ENCODE results near the gene INF2.
A peak's percentile ranks its signal among the peaks of the same experiment; 100 is the strongest.

The INF2 gene

GRCh38 chr14:104694991-104695659 lies 5.7 kb downstream of the INF2 start:
- peak overlapping the region; percentile 65 for H3K27ac Mint-ChIP-seq
- intact Hi-C loops (cut with micrococcal nuclease), result no loop called here

GRCh38 chr14:104695660-104696000 lies 6.2 kb downstream of the INF2 start:
- H3K4me1 Mint-ChIP-seq (ENCODE audit: low read depth), result peaks cover 89% of the 10 kb centered on the region
- H3K36me3 Mint-ChIP-seq (ENCODE audit: low read depth), result peaks cover 95% of the 10 kb centered on the region
- no peaks in the 10 kb centered on the region for H3K9me3 Mint-ChIP-seq
- no peaks in the 10 kb centered on the region for H3K27me3 Mint-ChIP-seq
- intact Hi-C loops (cut with micrococcal nuclease), result no loop called here
- H3K4me3 Mint-ChIP-seq, result peak overlapping the region; percentile 17
- peak overlapping the region; percentile 65 for H3K27ac Mint-ChIP-seq

More at GRCh38 chr14:104694991-104695659, 5.7 kb downstream of the INF2 start:
- Mint-ChIP-seq H3K4me3 (peak overlapping the region; percentile 40), H3K4me1 (ENCODE audit: low read depth) (peaks cover 87% of the 10 kb centered on the region), H3K9me3 (no peaks in the 10 kb centered on the region), H3K36me3 (ENCODE audit: low read depth) (peaks cover 95% of the 10 kb centered on the region), H3K27me3 (no peaks in the 10 kb centered on the region)

GRCh38 chr14:104696671-104697316 lies 7.4 kb downstream of the INF2 start:
- Mint-ChIP-seq H3K27me3 (no peaks in the 10 kb centered on the region), H3K9me3 (no peaks in the 10 kb centered on the region), H3K36me3 (ENCODE audit: low read depth) (peaks cover 95% of the 10 kb centered on the region), H3K27ac (peak overlapping the region; percentile 65), H3K4me3 (no peak overlapping the region), H3K4me1 (ENCODE audit: low read depth) (peaks cover 81% of the 10 kb centered on the region)
- intact Hi-C loops (cut with micrococcal nuclease), result no loop called here

- Mint-ChIP-seq H3K27me3 (no peaks in the 10 kb centered on the region), H3K27ac (no peak overlapping the region), H3K36me3 (ENCODE audit: low read depth) (peaks cover 95% of the 10 kb centered on the region), H3K4me1 (ENCODE audit: low read depth) (peaks cover 79% of the 10 kb centered on the region), H3K4me3 (no peak overlapping the region), H3K9me3 (no peaks in the 10 kb centered on the region)
- intact Hi-C loops (cut with micrococcal nuclease), result no loop called here
These were observed 7.9 kb downstream of the INF2 start for GRCh38 chr14:104697317-104697703.

- no peak overlapping the region for H3K27ac Mint-ChIP-seq
- no peaks in the 10 kb centered on the region for H3K9me3 Mint-ChIP-seq
- H3K4me1 Mint-ChIP-seq (ENCODE audit: low read depth), result peaks cover 72% of the 10 kb centered on the region
- intact Hi-C loops (cut with micrococcal nuclease), result no loop called here
- H3K4me3 Mint-ChIP-seq, result no peak overlapping the region
- no peaks in the 10 kb centered on the region for H3K27me3 Mint-ChIP-seq
- H3K36me3 Mint-ChIP-seq (ENCODE audit: low read depth), result peaks cover 96% of the 10 kb centered on the region
These were observed 8.6 kb downstream of the INF2 start for GRCh38 chr14:104697892-104698583.

GRCh38 chr14:104698688-104699425 lies 9.4 kb downstream of the INF2 start:
- Mint-ChIP-seq H3K27ac (no peak overlapping the region), H3K27me3 (no peaks in the 10 kb centered on the region), H3K4me3 (no peak overlapping the region), H3K36me3 (ENCODE audit: low read depth) (peaks cover 96% of the 10 kb centered on the region), H3K9me3 (no peaks in the 10 kb centered on the region), H3K4me1 (ENCODE audit: low read depth) (peaks cover 64% of the 10 kb centered on the region)
- intact Hi-C loops (cut with micrococcal nuclease), result no loop called here

- Mint-ChIP-seq H3K27me3 (no peaks in the 10 kb centered on the region), H3K4me1 (ENCODE audit: low read depth) (peaks cover 59% of the 10 kb centered on the region), H3K27ac (no peak overlapping the region), H3K36me3 (ENCODE audit: low read depth) (peaks cover 96% of the 10 kb centered on the region), H3K4me3 (no peak overlapping the region), H3K9me3 (no peaks in the 10 kb centered on the region)
- intact Hi-C loops (cut with micrococcal nuclease), result no loop called here
These were observed 10.0 kb downstream of the INF2 start for GRCh38 chr14:104699426-104699748.

GRCh38 chr14:104700225-104700651 lies 10.8 kb downstream of the INF2 start:
- Mint-ChIP-seq H3K4me3 (no peak overlapping the region), H3K9me3 (no peaks in the 10 kb centered on the region), H3K36me3 (ENCODE audit: low read depth) (peaks cover 100% of the 10 kb centered on the region), H3K27me3 (no peaks in the 10 kb centered on the region), H3K4me1 (ENCODE audit: low read depth) (peaks cover 50% of the 10 kb centered on the region), H3K27ac (no peak overlapping the region)
- intact Hi-C loops (cut with micrococcal nuclease), result no loop called here

- Mint-ChIP-seq H3K27ac (no peak overlapping the region), H3K36me3 (ENCODE audit: low read depth) (peaks cover 100% of the 10 kb centered on the region), H3K9me3 (no peaks in the 10 kb centered on the region), H3K4me1 (ENCODE audit: low read depth) (peaks cover 45% of the 10 kb centered on the region), H3K4me3 (no peak overlapping the region), H3K27me3 (no peaks in the 10 kb centered on the region)
- intact Hi-C loops (cut with micrococcal nuclease), result no loop called here
These were observed 11.4 kb downstream of the INF2 start for GRCh38 chr14:104700747-104701217.

- Mint-ChIP-seq H3K4me1 (ENCODE audit: low read depth) (peaks cover 37% of the 10 kb centered on the region), H3K27me3 (no peaks in the 10 kb centered on the region), H3K36me3 (ENCODE audit: low read depth) (peaks cover 100% of the 10 kb centered on the region), H3K4me3 (no peak overlapping the region), H3K27ac (no peak overlapping the region), H3K9me3 (no peaks in the 10 kb centered on the region)
- intact Hi-C loops (cut with micrococcal nuclease), result no loop called here
These were observed 12.1 kb downstream of the INF2 start for GRCh38 chr14:104701383-104702076.

- no peak overlapping the region for H3K27ac Mint-ChIP-seq
- H3K4me3 Mint-ChIP-seq, result no peak overlapping the region
- intact Hi-C loops (cut with micrococcal nuclease), result no loop called here
- H3K36me3 Mint-ChIP-seq (ENCODE audit: low read depth), result peaks cover 100% of the 10 kb centered on the region
- no peaks in the 10 kb centered on the region for H3K27me3 Mint-ChIP-seq
- peaks cover 36% of the 10 kb centered on the region for H3K4me1 Mint-ChIP-seq (ENCODE audit: low read depth)
- H3K9me3 Mint-ChIP-seq, result no peaks in the 10 kb centered on the region
These were observed 12.7 kb downstream of the INF2 start for GRCh38 chr14:104702106-104702505.

- Mint-ChIP-seq H3K36me3 (ENCODE audit: low read depth) (peaks cover 100% of the 10 kb centered on the region), H3K4me3 (no peak overlapping the region), H3K9me3 (no peaks in the 10 kb centered on the region), H3K27ac (no peak overlapping the region), H3K4me1 (ENCODE audit: low read depth) (peaks cover 32% of the 10 kb centered on the region), H3K27me3 (no peaks in the 10 kb centered on the region)
- intact Hi-C loops (cut with micrococcal nuclease), result no loop called here
These were observed 13.3 kb downstream of the INF2 start for GRCh38 chr14:104702673-104703072.

- intact Hi-C loops (cut with micrococcal nuclease), result no loop called here
- Mint-ChIP-seq H3K36me3 (ENCODE audit: low read depth) (peaks cover 98% of the 10 kb centered on the region), H3K9me3 (no peaks in the 10 kb centered on the region), H3K4me1 (ENCODE audit: low read depth) (peaks cover 26% of the 10 kb centered on the region), H3K27me3 (no peaks in the 10 kb centered on the region), H3K4me3 (no peak overlapping the region), H3K27ac (no peak overlapping the region)
These were observed 13.9 kb downstream of the INF2 start for GRCh38 chr14:104703269-104703668.
